Omental fat pad (tissue), 4 donors: ENCODE data around the gene HMGCLL1. TPM values are rescaled to one million over a fixed set of nuclear protein-coding genes. Genes with fewer than 3 reads are reported as not detected.

Source experiments
- ATAC-seq: fragments of 150-250 bp; one replicate; pipeline ENCODE4 v1.9.1; 2016; ENCODE audit warnings: mild to moderate bottlenecking, moderate library complexity; ENCODE audit not compliant: low FRiP score
- DNase-seq: peaks from one replicate; pipeline ENCODE4 v3.0.0-alpha.2; 2019; ENCODE audit warnings: low spot score
- total RNA-seq, 4 donors: library from RNA; depleted of rRNA; stranded (reverse); fragments of >200 nt; gene quantifications; one replicate each; pipeline ENCODE4 v1.1.0, GENCODE V29; 2016
- TF ChIP-seq, protein P1 (sequence below), 3 donors: fragments of 450-650 bp; IDR thresholded peaks; one replicate each; pipeline ENCODE4 v1.5.1; 2016 to 2017; ENCODE audit warnings: antibody characterized with exemption in 3 of 3, mild to moderate bottlenecking in 3 of 3, moderate library complexity in 2 of 3

HMGCLL1 gene
- total RNA-seq, 4 donors from 2014 or later: 0.82 to 4.1 (median 1.2) TPM

DNA sequence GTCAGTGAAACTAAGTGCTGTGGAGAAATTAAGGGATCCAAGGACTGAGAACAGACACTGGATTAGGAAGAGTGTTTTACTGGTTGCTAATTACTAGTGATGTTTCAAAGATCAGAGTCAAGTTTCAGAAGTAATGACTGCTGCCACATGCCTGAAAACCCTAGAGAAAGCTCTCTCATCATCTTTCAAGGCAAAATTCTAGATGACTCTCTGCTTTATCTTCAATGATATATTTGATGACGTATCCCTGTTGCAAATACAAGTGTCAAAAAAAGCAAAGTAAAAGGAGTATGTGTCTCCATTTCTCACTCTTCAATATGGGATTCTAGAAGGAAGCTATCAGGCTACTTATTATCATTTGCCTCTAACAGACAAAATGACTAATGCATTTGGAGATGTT is 38.0 kb downstream of the HMGCLL1 start:
- DNase-seq (no peak), ATAC-seq (no peak)
- TF ChIP-seq, protein P1, sequence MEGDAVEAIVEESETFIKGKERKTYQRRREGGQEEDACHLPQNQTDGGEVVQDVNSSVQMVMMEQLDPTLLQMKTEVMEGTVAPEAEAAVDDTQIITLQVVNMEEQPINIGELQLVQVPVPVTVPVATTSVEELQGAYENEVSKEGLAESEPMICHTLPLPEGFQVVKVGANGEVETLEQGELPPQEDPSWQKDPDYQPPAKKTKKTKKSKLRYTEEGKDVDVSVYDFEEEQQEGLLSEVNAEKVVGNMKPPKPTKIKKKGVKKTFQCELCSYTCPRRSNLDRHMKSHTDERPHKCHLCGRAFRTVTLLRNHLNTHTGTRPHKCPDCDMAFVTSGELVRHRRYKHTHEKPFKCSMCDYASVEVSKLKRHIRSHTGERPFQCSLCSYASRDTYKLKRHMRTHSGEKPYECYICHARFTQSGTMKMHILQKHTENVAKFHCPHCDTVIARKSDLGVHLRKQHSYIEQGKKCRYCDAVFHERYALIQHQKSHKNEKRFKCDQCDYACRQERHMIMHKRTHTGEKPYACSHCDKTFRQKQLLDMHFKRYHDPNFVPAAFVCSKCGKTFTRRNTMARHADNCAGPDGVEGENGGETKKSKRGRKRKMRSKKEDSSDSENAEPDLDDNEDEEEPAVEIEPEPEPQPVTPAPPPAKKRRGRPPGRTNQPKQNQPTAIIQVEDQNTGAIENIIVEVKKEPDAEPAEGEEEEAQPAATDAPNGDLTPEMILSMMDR (IDR thresholded peaks at IDR 0.05): no peak

DNA sequence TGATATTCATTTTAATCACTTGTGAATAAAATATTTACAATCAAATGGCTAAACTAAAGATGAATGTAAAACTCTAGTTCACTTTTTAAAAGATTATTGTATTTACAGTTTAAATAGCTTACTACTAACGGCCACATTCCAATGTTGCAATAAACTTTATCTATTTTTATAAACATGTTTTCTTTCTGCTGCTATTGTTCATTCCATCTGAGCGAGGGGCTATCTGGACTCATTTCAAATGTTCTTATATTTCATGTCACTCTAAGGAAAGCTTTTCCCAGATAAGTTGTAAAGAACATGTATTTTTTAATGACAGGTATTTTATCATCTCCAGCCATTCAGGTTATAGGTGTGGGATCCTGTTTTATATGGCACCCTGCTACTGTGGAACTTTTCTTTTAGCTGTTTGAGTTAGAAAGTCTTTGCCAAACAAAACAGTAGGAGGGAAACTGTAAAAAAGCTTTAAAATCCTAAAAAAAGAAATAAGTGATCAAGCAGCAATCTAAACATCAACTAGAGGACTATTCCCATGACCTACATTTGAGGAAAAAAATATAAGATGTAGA is 42.5 kb downstream of the HMGCLL1 start:
- no peak for DNase-seq
- ATAC-seq: no peak
- TF ChIP-seq, protein P1 (IDR thresholded peaks at IDR 0.05): no peak

DNA sequence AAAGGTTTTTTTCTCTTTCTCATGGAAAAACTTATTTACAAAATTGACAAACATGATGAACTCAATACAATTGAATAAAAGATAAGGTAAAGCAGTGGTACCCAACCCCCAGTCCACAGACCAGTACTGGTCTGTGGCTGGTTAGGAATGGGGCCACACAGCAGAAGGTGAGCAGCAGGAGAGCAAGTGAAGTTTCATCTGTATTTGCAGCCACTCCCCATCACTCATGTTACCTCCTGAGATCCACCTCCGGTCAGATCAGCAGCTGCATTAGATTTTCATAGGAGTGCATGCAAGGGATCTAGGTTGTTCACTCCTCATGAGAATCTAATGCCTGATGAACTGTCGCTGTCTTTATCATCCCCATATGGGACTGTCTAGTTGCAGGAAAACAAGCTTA is 47.5 kb downstream of the HMGCLL1 start:
- DNase-seq (no peak), ATAC-seq (no peak)
- TF ChIP-seq, protein P1 (IDR thresholded peaks at IDR 0.05): no peak

DNA sequence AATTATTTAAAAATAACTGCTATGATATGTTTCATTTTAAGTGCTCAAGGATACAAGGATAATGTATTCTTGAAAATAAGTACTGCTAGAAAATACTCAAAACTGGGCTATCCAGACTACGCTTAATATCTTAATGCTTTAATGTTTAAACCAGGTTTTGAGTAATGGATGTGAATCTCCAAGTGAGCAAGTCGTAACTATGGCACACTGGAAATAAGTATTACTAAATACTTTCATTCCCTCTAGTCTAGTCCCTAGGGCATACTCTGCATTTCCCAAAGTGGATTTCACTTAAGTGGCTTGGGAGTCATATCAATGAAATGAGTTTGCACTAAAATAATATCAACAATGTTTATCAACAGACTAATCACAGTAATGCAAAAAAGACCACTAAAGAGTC is 48.1 kb downstream of the HMGCLL1 start:
- DNase-seq: no peak
- TF ChIP-seq, protein P1 (IDR thresholded peaks at IDR 0.05): no peak
- ATAC-seq: no peak

DNA sequence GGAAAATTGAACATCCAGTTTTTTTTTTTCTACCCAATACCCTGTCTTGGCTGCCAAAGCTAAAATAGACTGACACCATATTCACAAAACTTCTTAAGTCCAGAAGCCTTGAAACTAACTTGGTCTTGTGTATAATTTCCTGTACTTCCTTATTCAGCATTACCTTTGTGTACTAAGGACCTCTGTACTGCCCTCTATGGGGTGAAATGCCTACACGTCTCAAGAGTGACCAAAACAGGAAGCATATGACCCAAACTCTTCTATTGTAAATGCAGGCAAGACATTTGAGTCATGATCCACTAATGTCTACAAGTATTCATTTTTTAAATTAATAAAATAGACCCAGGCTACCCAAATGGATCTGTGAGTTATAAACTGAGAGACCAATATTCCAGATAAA is 50.4 kb downstream of the HMGCLL1 start:
- no peak for ATAC-seq
- TF ChIP-seq, protein P1 (IDR thresholded peaks at IDR 0.05): no peak
- DNase-seq: no peak

DNA sequence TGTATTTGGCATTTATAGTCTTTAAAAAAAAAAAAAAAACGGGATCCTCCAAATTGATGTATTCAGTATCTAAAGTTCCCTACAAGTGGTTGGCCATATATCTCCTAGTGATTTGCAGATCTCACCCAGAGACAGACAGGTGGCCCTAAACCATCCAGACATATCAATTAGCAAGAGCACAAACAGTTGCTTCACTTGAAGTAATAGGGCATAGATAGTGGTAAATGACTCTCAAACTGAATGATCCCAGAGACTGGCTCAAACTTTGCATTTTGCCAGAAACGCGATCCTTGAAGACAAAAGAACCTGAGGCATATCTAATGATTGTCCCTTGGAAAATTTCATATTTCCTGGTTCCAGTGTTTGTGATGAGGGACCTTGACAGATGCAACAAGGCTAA is 54.6 kb downstream of the HMGCLL1 start:
- TF ChIP-seq, protein P1 (IDR thresholded peaks at IDR 0.05): no peak
- DNase-seq: no peak
- ATAC-seq: no peak

DNA sequence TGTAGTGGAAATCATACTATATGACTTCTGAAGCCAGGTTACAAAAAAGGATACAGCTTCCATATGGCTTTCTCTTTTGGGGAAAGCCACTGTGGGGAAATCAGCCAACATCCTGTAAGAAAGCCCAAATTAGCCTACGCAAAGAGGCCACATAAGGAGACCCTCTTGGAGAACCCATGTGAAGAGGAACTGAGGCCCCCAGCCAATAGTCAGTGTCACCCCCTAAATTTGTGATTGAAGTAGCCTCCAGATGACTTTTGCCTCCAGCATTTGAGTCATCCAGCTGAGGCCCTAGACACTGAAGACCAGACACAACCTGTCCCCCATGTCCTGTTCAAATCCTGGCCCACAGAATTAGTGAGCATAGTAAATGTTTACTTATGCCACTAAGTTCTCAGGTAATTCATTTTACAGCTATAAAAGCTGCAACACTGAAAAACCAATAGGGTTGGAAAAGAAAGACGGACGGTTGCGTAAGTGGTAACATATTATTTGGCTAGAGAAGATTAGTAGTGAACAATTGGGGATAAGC is 60.4 kb downstream of the HMGCLL1 start:
- TF ChIP-seq, protein P1 (IDR thresholded peaks at IDR 0.05): no peak
- ATAC-seq (no peak), DNase-seq (no peak)
